HepG2 (cell line): ENCODE data around the gene PLEKHA6. TPM values are rescaled to one million over a fixed set of nuclear protein-coding genes. Genes with fewer than 3 reads are reported as not detected.

Experiments
- ATF1 ChIP-seq: IDR thresholded peaks from 2 replicates; pipeline ENCODE4 v1.6.1; 2016; ENCODE audit warnings: mild to moderate bottlenecking, control low read depth
- CHD2 ChIP-seq: IDR thresholded peaks from 2 replicates; pipeline ENCODE4 v1.6.1; 2011; ENCODE audit warnings: low read depth, low read length, improper control_type of control experiment
- FLYWCH1 ChIP-seq: sonication (generic); formaldehyde crosslinking; IDR thresholded peaks from 2 replicates; pipeline ENCODE4 v1.8.1; 2023; ENCODE audit warnings: mild to moderate bottlenecking, missing genetic modification reagents
- GPN1 ChIP-seq: sonication (generic); formaldehyde crosslinking; IDR thresholded peaks from 2 replicates; pipeline ENCODE4 v1.5.1; 2020; ENCODE audit warnings: missing genetic modification reagents, borderline replicate concordance
- MEIS2 ChIP-seq: sonication (generic); formaldehyde crosslinking; IDR thresholded peaks from 2 replicates; pipeline ENCODE4 v1.9.0; 2021; ENCODE audit warnings: mild to moderate bottlenecking, missing genetic modification reagents
- SIN3B ChIP-seq: fragments of 150-350 bp; IDR thresholded peaks from 2 replicates; pipeline ENCODE4 v1.6.1; 2014; ENCODE audit warnings: low read length
- ZMYM2 ChIP-seq: sonication (generic); formaldehyde crosslinking; IDR thresholded peaks from 2 replicates; pipeline ENCODE4 v1.8.0; 2022; ENCODE audit warnings: mild to moderate bottlenecking, missing genetic modification reagents
- ZMYM4 ChIP-seq: sonication (generic); formaldehyde crosslinking; IDR thresholded peaks from 2 replicates; pipeline ENCODE4 v1.8.1; 2023; ENCODE audit warnings: mild to moderate bottlenecking, missing genetic modification reagents
- ZNF567 ChIP-seq: sonication (generic); formaldehyde crosslinking; IDR thresholded peaks from 2 replicates; pipeline ENCODE4 v1.8.1; 2023; ENCODE audit warnings: mild to moderate bottlenecking, missing genetic modification reagents, borderline replicate concordance
- polyA plus RNA-seq, 8 experiments: library from polyadenylated mRNA; depleted of rRNA in 3 of 8; stranded (reverse) in 7 of 8; unstranded in 1 of 8; fragments of >200 nt; fragmentation: Illumina TruSeq in 4 of 8; extraction: Trizol in 4 of 8; gene quantifications; 2 replicates each; pipeline versions ENCODE4 v1.2.1 to v1.2.3, GENCODE V29; 2011 to 2016; ENCODE audit warnings: low read depth in 4 of 8, missing spikeins in 1 of 8, mixed read lengths in 1 of 8; ENCODE audit not compliant: insufficient read depth in 1 of 8
- total RNA-seq, 5 experiments: library from RNA; depleted of rRNA; stranded (reverse); fragments of >200 nt; fragmentation: Illumina TruSeq; extraction: Trizol; gene quantifications; 2 replicates each; pipeline ENCODE4 v1.2.3, GENCODE V29; 2016; ENCODE audit warnings: low read depth in 1 of 5
- TF ChIP-seq, protein P1 (sequence below): sonication (generic); formaldehyde crosslinking; IDR thresholded peaks from 2 replicates; pipeline ENCODE4 v1.4.0; 2020; ENCODE audit warnings: missing genetic modification reagents, borderline replicate concordance
- TF ChIP-seq, protein P2 (sequence below): sonication (generic); formaldehyde crosslinking; IDR thresholded peaks from 2 replicates; pipeline ENCODE4 v1.5.1; 2020; ENCODE audit warnings: mild to moderate bottlenecking, missing genetic modification reagents
- TF ChIP-seq, protein P3 (sequence below): sonication (generic); formaldehyde crosslinking; IDR thresholded peaks from 2 replicates; pipeline ENCODE4 v1.5.0; 2020; ENCODE audit warnings: mild to moderate bottlenecking, missing genetic modification reagents
- TF ChIP-seq, protein P4 (sequence below): sonication (generic); formaldehyde crosslinking; IDR thresholded peaks from 2 replicates; pipeline ENCODE4 v1.5.1; 2020; ENCODE audit warnings: missing genetic modification reagents, mild to moderate bottlenecking, borderline replicate concordance
- TF ChIP-seq, protein P5 (sequence below): IDR thresholded peaks from 2 replicates; pipeline ENCODE4 v1.6.1; 2016; ENCODE audit warnings: control low read depth

The PLEKHA6 gene
- total and polyA plus RNA-seq, 2 of the 13 experiments (the other 11 are each of a cell fraction or from before 2014, with no cell fraction given) = 5.3 to 11.4 TPM

DNA sequence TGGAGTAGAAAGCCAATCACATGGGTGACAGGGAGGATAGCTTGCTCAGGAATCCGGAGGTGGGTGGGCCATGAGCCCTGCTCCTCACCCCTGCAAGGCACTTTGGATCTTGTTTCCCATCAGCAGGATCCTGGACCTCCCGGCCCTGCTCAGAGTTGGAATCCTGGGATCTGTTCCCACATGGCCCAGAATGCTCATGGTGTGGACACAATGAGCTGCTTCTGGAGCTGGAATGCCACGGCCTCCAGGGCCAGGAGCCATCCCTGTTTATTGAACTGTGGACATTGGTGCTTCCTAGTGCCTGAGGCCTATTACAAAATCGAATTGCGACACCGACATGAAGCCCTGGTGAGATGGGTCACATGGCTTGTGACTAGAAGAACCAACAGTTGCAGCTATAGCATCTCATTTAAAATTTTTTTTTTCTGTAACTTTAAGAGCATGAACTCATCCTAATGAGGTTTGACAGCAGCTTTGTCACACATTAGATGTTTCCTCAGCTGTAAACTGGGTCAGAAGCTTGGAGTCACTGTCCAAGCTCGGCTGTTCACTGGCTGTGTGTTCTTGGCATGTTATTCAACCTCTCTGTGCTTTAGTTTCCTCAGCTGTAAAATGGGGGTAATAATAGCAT, 105.6 kb downstream of the PLEKHA6 start (continued):
- TF ChIP-seq, protein P1, sequence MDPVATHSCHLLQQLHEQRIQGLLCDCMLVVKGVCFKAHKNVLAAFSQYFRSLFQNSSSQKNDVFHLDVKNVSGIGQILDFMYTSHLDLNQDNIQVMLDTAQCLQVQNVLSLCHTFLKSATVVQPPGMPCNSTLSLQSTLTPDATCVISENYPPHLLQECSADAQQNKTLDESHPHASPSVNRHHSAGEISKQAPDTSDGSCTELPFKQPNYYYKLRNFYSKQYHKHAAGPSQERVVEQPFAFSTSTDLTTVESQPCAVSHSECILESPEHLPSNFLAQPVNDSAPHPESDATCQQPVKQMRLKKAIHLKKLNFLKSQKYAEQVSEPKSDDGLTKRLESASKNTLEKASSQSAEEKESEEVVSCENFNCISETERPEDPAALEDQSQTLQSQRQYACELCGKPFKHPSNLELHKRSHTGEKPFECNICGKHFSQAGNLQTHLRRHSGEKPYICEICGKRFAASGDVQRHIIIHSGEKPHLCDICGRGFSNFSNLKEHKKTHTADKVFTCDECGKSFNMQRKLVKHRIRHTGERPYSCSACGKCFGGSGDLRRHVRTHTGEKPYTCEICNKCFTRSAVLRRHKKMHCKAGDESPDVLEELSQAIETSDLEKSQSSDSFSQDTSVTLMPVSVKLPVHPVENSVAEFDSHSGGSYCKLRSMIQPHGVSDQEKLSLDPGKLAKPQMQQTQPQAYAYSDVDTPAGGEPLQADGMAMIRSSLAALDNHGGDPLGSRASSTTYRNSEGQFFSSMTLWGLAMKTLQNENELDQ (CRISPR knock-in tag) = no peak
- TF ChIP-seq GPN1 (CRISPR knock-in tag) = no peak
- TF ChIP-seq ATF1 (CRISPR knock-in tag) = 0 out of 2 replicates have a peak, but pooled peaks have one; percentile 41
- TF ChIP-seq, protein P2, sequence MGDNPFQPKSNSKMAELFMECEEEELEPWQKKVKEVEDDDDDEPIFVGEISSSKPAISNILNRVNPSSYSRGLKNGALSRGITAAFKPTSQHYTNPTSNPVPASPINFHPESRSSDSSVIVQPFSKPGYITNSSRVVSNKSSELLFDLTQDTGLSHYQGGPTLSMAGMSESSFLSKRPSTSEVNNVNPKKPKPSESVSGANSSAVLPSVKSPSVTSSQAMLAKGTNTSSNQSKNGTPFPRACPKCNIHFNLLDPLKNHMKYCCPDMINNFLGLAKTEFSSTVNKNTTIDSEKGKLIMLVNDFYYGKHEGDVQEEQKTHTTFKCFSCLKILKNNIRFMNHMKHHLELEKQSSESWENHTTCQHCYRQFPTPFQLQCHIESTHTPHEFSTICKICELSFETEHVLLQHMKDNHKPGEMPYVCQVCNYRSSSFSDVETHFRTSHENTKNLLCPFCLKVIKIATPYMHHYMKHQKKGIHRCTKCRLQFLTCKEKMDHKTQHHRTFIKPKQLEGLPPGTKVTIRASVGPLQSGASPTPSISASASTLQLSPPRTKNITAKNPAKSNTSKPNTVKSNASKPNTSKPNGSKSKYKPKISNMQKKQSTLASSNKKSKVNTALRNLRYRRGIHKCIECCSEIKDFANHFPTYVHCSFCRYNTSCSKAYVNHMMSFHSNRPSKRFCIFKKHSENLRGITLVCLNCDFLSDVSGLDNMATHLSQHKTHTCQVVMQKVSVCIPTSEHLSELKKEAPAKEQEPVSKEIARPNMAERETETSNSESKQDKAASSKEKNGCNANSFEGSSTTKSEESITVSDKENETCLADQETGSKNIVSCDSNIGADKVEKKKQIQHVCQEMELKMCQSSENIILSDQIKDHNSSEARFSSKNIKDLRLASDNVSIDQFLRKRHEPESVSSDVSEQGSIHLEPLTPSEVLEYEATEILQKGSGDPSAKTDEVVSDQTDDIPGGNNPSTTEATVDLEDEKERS (CRISPR knock-in tag) = peak; percentile 33; the same call in 1 of the 2 replicates
- TF ChIP-seq CHD2 = no peak
- TF ChIP-seq, protein P3, sequence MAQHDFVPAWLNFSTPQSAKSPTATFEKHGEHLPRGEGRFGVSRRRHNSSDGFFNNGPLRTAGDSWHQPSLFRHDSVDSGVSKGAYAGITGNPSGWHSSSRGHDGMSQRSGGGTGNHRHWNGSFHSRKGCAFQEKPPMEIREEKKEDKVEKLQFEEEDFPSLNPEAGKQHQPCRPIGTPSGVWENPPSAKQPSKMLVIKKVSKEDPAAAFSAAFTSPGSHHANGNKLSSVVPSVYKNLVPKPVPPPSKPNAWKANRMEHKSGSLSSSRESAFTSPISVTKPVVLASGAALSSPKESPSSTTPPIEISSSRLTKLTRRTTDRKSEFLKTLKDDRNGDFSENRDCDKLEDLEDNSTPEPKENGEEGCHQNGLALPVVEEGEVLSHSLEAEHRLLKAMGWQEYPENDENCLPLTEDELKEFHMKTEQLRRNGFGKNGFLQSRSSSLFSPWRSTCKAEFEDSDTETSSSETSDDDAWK (CRISPR knock-in tag) = no peak
- TF ChIP-seq ZNF567 (CRISPR knock-in tag) = 0 out of 2 replicates have a peak, but pooled peaks have one; percentile 76
- no peak for TF ChIP-seq FLYWCH1 (CRISPR knock-in tag)
- peak; percentile 80 for TF ChIP-seq ZMYM2
- peak; percentile 89 for TF ChIP-seq ZMYM4
- TF ChIP-seq, protein P4, sequence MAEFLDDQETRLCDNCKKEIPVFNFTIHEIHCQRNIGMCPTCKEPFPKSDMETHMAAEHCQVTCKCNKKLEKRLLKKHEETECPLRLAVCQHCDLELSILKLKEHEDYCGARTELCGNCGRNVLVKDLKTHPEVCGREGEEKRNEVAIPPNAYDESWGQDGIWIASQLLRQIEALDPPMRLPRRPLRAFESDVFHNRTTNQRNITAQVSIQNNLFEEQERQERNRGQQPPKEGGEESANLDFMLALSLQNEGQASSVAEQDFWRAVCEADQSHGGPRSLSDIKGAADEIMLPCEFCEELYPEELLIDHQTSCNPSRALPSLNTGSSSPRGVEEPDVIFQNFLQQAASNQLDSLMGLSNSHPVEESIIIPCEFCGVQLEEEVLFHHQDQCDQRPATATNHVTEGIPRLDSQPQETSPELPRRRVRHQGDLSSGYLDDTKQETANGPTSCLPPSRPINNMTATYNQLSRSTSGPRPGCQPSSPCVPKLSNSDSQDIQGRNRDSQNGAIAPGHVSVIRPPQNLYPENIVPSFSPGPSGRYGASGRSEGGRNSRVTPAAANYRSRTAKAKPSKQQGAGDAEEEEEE (CRISPR knock-in tag) = no peak; the same call in 1 of the 2 replicates
- TF ChIP-seq, protein P5, sequence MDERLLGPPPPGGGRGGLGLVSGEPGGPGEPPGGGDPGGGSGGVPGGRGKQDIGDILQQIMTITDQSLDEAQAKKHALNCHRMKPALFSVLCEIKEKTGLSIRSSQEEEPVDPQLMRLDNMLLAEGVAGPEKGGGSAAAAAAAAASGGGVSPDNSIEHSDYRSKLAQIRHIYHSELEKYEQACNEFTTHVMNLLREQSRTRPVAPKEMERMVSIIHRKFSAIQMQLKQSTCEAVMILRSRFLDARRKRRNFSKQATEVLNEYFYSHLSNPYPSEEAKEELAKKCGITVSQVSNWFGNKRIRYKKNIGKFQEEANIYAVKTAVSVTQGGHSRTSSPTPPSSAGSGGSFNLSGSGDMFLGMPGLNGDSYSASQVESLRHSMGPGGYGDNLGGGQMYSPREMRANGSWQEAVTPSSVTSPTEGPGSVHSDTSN = no peak
- TF ChIP-seq MEIS2 = 0 out of 2 replicates have a peak, but pooled peaks have one; percentile 70
- TF ChIP-seq SIN3B = no peak
